IPS-15b (cell line): ENCODE results near the gene GIMAP1.
"Not testable (repeated sequence)": the region's sequence is repeated elsewhere in the genome, so short reads cannot be mapped to it uniquely, and the experiment has no call there.

ENCODE experiments used
- H3K27me3 ChIP-seq: one replicate; pipeline ENCODE4 v1.6.1; 2013; ENCODE audit warnings: low read length; ENCODE audit not compliant: control insufficient read depth, insufficient read depth
- H3K36me3 ChIP-seq: one replicate; pipeline ENCODE4 v1.6.1; 2013; ENCODE audit warnings: low read length; ENCODE audit not compliant: control insufficient read depth, insufficient read depth
- H3K4me1 ChIP-seq: one replicate; pipeline ENCODE4 v1.6.1; 2013; ENCODE audit warnings: mild to moderate bottlenecking, low read length; ENCODE audit not compliant: control insufficient read depth, insufficient read depth
- H3K4me3 ChIP-seq: one replicate; pipeline ENCODE4 v1.5.1; 2013; ENCODE audit warnings: low read depth, low read length
- H3K9ac ChIP-seq: one replicate; pipeline ENCODE4 v1.6.1; 2013; ENCODE audit warnings: low read depth, mild to moderate bottlenecking, low read length
- H3K9me3 ChIP-seq: one replicate; pipeline ENCODE4 v1.6.1; 2013; ENCODE audit warnings: mild to moderate bottlenecking, low read length; ENCODE audit not compliant: control insufficient read depth, insufficient read depth

GIMAP1 gene

GRCh38 chr7:150716368-150716767, at the start of gene GIMAP1:
TSS of gene GIMAP1 (plus strand) at chr7:150716613. CDS start at chr7:150719048, 2,435 bp downstream.
- Histone ChIP-seq H3K9me3 (no peaks in the 10 kb centered on the region), H3K9ac (no peak within 1 kb of the TSS), H3K4me1 (no peaks in the 10 kb centered on the region), H3K36me3 (no peaks in the 10 kb centered on the region), H3K27me3 (peaks cover 32% of the 10 kb centered on the region), H3K4me3 (no peak within 1 kb of the TSS)

- H3K36me3 ChIP-seq: no peaks in the 10 kb centered on the region
- no peaks in the 10 kb centered on the region for H3K27me3 ChIP-seq
- no peaks in the 10 kb centered on the region for H3K9me3 ChIP-seq
- H3K4me1 ChIP-seq: no peaks in the 10 kb centered on the region
- H3K4me3 ChIP-seq: no peak overlapping the region
- H3K9ac ChIP-seq: no peak overlapping the region
Measured at GRCh38 chr7:150668472-150668911, 47.9 kb upstream of the GIMAP1 start.

DNA sequence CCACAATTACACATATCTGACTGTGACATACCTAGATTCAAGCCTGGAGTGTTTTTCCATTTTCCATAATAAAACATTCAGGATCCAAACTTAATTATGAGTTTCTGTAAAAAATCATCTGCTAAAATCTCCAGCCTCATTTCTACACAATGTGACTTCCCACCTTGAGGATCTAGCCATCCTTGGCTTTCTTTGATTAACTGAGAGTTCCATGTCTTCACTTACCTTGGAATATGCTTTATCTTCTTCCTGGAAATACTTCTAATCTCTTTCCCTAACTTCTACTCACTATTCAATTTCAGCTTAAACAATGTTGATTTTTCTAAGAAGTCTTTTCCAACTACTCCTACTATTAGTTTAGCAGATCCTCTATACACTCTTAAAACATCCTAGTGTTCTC, 47.4 kb upstream of the GIMAP1 start:
- H3K4me3 ChIP-seq: no peak overlapping the region
- H3K9ac ChIP-seq: no peak overlapping the region
- H3K9me3 ChIP-seq: no peaks in the 10 kb centered on the region
- H3K4me1 ChIP-seq: no peaks in the 10 kb centered on the region
- no peaks in the 10 kb centered on the region for H3K36me3 ChIP-seq
- H3K27me3 ChIP-seq: no peaks in the 10 kb centered on the region

GRCh38 chr7:150671798-150672585, 44.4 kb upstream of the GIMAP1 start:
- not testable (repeated sequence) for H3K9ac ChIP-seq, H3K9me3 ChIP-seq, H3K27me3 ChIP-seq, H3K4me1 ChIP-seq, H3K36me3 ChIP-seq, H3K4me3 ChIP-seq

DNA sequence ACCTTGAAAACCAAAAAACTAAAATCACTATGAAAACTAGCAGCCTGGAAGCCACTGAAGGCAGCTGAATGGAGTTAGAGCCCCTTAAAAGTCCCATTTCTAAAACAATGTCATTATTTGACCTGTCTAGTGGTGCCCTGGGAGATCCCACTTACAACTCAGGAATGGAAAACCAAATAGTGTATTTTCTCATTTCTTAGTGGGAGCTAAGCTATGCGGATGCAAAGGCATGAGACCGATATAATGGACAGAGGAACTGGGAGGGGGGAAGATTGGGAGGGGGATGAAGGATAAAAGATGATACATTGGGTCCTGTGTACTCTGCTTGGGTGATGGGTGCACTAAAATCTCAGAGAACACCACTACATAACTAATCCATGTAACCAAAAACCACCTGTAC, 40.7 kb upstream of the GIMAP1 start:
- Histone ChIP-seq H3K9me3 (no peaks in the 10 kb centered on the region), H3K4me3 (no peak overlapping the region), H3K36me3 (no peaks in the 10 kb centered on the region), H3K9ac (no peak overlapping the region), H3K27me3 (no peaks in the 10 kb centered on the region), H3K4me1 (no peaks in the 10 kb centered on the region)

DNA sequence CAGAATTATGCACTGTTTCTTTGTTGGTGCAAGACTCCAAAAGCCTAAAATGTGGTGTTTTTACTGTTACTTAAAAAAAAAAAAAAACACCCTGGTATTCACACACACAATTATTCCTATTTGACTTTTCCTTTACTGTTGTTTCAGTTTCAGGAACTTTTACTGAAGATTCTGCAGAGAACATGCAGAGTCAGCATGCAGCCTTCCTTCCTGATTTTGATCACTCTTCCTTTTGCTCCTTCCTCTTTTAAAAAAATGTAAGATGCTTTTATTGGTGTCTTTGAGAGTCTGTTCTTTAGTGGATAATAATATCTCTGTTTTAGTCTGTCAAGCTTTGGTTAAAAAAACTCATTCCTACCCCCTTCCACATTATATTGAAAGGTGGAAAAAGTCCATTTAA, 40.1 kb upstream of the GIMAP1 start:
- H3K36me3 ChIP-seq, H3K4me3 ChIP-seq, H3K9me3 ChIP-seq, H3K9ac ChIP-seq, H3K27me3 ChIP-seq, H3K4me1 ChIP-seq: not testable (repeated sequence)

DNA sequence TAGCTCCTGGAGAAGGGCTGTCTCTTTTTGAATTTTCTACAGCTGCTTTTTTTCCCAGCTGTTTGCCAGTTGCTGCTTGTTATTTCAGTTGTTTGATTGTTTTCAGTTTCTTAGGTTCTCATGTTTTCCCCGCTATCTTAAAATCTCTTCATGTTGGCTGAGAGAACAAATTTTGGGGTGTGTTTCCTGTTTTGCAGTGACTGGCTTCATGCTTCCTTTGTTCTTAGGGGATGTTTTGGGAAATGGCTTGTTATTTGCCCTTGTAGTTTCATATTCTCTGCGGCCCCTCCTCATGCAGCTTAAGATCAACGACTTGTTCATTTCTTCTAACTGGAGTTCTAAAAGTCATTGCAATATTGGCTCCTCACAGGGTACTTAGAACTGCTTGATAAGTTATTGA, 39.6 kb upstream of the GIMAP1 start:
- H3K4me3 ChIP-seq, H3K36me3 ChIP-seq, H3K27me3 ChIP-seq, H3K9ac ChIP-seq, H3K9me3 ChIP-seq, H3K4me1 ChIP-seq: not testable (repeated sequence)

GRCh38 chr7:150678601-150679000, 37.8 kb upstream of the GIMAP1 start:
- H3K9me3 ChIP-seq, H3K4me3 ChIP-seq, H3K27me3 ChIP-seq, H3K4me1 ChIP-seq, H3K36me3 ChIP-seq, H3K9ac ChIP-seq: not testable (repeated sequence)

GRCh38 chr7:150680364-150680763, 36.0 kb upstream of the GIMAP1 start:
- not testable (repeated sequence) for H3K36me3 ChIP-seq, H3K9ac ChIP-seq, H3K9me3 ChIP-seq, H3K4me3 ChIP-seq, H3K4me1 ChIP-seq, H3K27me3 ChIP-seq

- H3K9ac ChIP-seq: no peak within 1 kb of the TSS
- no peak within 1 kb of the TSS for H3K4me3 ChIP-seq
- no peaks in the 10 kb centered on the region for H3K36me3 ChIP-seq
- no peaks in the 10 kb centered on the region for H3K9me3 ChIP-seq
- peaks cover 7% of the 10 kb centered on the region for H3K4me1 ChIP-seq
- peaks cover 8% of the 10 kb centered on the region for H3K27me3 ChIP-seq
Measured at GRCh38 chr7:150685219-150686029, 31.0 kb upstream of the GIMAP1 start, which contains the start of gene GIMAP2. TSS of gene GIMAP2 (plus strand) at chr7:150685706. CDS start at chr7:150687060, 1,354 bp downstream.

DNA sequence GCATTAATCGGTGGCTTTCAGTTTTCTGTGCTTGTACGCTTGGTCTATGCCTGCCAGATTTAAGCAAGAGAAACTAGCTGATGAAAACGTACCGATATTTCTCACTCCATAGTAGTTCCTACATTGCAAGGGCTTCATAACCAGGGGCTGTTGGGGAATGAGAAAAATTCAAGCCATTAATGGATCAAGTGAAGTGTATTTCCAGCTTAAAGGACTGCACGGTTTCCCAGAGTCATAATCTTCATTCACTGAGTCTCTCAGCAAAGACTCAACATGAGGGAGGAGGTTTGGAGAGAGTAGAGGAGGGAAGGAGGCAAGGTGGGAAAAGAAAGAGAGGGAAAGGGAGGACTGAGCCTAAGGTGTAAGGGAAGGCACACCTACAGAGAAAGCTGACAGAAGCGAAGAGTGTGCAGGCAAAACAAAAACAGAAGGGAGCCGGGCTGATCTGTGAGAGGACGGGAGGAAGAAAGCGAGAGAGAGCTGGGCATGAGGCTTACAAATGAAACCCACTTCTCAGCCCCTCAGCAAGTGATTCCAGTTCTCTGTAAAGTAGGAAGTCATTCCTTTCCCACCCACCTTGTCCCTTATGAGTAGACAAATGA, 30.3 kb upstream of the GIMAP1 start:
- H3K9ac ChIP-seq: no peak overlapping the region
- no peaks in the 10 kb centered on the region for H3K9me3 ChIP-seq
- H3K36me3 ChIP-seq: no peaks in the 10 kb centered on the region
- peaks cover 7% of the 10 kb centered on the region for H3K4me1 ChIP-seq
- H3K4me3 ChIP-seq: no peak overlapping the region
- peaks cover 8% of the 10 kb centered on the region for H3K27me3 ChIP-seq
